ENCODE results near the gene PRDX3.

The PRDX3 gene

DNA sequence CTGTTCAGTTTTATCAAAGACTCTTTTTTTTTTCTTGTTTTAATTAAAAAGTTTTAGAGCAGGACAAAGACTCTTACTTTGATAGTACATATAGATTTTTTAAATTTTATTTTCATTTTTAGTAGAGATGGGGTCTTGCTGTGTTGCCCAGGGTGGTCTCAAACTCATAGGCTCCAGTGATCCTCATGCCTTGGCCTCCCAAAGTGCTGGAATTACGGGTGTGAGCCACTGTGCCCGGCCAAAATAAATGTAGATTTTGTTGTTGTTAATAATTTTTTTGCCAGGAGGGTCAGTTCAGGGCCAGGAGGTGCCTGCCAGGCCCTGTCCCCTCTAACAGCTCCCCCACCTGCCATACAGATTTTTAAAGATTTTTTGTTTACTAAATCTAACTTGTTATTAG lies 57.7 kb downstream of the PRDX3 start:
- CTCF ChIA-PET, result interaction anchor here (1.0 kb wide), 1 partner anchor 19 kb away, joined by 3 read pairs; no protein-coding TSS in a partner anchor
- TF ChIP-seq, protein P1, sequence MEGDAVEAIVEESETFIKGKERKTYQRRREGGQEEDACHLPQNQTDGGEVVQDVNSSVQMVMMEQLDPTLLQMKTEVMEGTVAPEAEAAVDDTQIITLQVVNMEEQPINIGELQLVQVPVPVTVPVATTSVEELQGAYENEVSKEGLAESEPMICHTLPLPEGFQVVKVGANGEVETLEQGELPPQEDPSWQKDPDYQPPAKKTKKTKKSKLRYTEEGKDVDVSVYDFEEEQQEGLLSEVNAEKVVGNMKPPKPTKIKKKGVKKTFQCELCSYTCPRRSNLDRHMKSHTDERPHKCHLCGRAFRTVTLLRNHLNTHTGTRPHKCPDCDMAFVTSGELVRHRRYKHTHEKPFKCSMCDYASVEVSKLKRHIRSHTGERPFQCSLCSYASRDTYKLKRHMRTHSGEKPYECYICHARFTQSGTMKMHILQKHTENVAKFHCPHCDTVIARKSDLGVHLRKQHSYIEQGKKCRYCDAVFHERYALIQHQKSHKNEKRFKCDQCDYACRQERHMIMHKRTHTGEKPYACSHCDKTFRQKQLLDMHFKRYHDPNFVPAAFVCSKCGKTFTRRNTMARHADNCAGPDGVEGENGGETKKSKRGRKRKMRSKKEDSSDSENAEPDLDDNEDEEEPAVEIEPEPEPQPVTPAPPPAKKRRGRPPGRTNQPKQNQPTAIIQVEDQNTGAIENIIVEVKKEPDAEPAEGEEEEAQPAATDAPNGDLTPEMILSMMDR (IDR thresholded peaks at IDR 0.05; ENCODE audit: control extremely low read depth, extremely low read depth, low read depth, missing control alignments), result no peak
- no peak for DNase-seq (ENCODE audit: extremely low spot score)
- POLR2A ChIA-PET, result interaction anchor here (0.7 kb wide), 1 partner anchor 16 kb away, joined by 3 read pairs; no protein-coding TSS in a partner anchor

DNA sequence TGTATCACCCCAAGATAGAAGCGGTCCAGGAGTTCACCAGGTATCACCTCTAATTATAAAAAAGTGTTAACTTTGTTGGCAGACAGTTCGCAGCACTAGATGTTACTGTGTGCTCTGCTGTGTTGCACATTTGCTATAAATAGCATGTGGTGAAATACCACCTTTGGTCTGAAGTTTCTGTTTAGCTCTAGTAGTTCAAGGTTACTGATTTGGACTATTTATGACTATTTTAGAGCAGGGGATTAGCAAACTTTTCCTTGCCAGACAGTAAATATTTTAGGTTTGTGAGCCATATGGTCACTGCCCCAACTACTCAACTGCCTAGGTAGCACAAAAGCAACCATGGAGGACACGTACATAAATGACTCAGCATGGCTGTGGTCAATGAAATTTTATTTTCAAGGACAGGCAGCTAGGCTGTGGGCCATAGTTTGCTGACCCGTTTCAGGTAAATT lies 58.2 kb downstream of the PRDX3 start:
- TF ChIP-seq, protein P1 (IDR thresholded peaks at IDR 0.05; ENCODE audit: control extremely low read depth, extremely low read depth, low read depth, missing control alignments), result no peak
- POLR2A ChIA-PET, result interaction anchor here (0.7 kb wide), 1 partner anchor 16 kb away, joined by 3 read pairs; no protein-coding TSS in a partner anchor
- CTCF ChIA-PET, result interaction anchor here (1.0 to 1.8 kb wide), 3 partner anchors 11 to 20 kb away, joined by 3 to 6 read pairs (median 5); no protein-coding TSS in a partner anchor
- peak; percentile 62 for DNase-seq (ENCODE audit: extremely low spot score)

DNA sequence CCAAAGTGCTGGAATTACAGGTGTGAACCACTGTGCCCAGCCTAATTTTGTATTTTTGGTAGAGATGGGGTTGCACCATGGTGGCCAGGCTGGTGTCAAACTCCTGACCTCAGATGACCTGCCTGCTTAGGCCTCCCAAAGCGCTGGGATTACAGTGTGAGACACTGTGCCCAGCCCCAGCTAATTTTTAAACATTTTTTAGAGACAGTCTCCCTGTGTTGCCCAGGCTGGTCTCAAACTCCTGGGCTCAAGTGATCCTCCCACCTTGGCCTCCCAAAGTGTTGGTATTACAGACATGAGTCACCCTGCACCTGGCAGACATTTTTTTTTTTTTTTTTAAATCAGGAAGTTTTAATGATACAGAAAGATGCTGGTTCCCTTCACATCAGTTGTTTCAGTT lies 59.2 kb downstream of the PRDX3 start:
- TF ChIP-seq, protein P1 (IDR thresholded peaks at IDR 0.05; ENCODE audit: control extremely low read depth, extremely low read depth, low read depth, missing control alignments), result no peak
- CTCF ChIA-PET, result interaction anchor here (1.4 to 1.8 kb wide), 2 partner anchors 12 to 14 kb away, joined by 5 to 6 read pairs; no protein-coding TSS in a partner anchor
- POLR2A ChIA-PET, result interaction anchor here (0.7 kb wide), 1 partner anchor 132 kb away, joined by 6 read pairs; no protein-coding TSS in a partner anchor
- DNase-seq (ENCODE audit: extremely low spot score), result no peak

DNA sequence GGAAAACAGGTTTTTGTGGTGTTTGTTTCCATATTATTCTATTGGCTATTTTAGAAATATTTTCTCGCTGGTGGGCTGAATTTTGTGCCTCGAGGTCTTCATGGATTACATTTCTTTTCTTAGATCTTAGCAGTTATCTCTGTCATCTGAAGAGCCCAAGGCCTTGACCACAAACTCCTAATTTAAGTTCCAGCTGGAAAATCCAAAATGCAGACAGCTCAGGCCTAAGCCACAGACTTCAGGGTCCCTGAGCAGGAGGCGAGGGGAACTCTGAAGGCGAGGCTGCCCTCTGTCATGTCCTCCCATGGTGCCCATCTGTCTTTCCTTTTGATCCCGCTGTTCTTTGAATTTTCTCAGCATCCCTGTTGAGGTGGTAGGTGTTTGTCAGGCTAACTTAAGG lies 60.4 kb downstream of the PRDX3 start:
- no peak for DNase-seq (ENCODE audit: extremely low spot score)
- ChIA-PET CTCF (interaction anchor here (1.4 kb wide), 1 partner anchor 17 kb away, joined by 3 read pairs; no protein-coding TSS in a partner anchor), POLR2A (interaction anchor here (0.6 kb wide), 2 partner anchors 102 to 128 kb away, joined by 3 to 7 read pairs; no protein-coding TSS in a partner anchor)
- TF ChIP-seq, protein P1 (IDR thresholded peaks at IDR 0.05; ENCODE audit: control extremely low read depth, extremely low read depth, low read depth, missing control alignments), result no peak

All from GM10248 (cell line).